GM21825 (cell line): ENCODE data around the gene PAH.

Experiments
- ATAC-seq: cut with Tn5 transposase; IDR thresholded peaks from one replicate; pipeline ENCODE4 v1.9.1; 2021; ENCODE audit warnings: mild to moderate bottlenecking, moderate library complexity; ENCODE audit not compliant: unreplicated experiment

The PAH gene

DNA sequence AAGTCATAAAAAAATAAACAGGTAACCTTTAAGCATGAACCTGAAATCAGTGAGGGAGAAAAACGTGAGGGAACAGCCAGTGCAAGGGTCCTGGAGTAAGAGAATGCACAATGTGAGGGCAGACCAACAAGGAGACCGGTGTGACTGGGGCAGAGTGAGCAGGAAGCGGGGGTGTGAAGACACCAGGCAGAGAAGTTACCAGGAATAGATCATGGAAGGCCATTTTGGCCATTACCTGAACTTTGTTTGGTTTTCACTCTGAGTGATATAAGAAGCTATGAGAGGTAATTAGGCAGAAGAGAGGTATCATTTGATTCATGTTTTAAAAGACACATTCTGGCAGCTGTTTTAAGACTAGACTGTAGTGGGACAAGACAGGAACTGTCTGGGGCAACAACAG is 15.0 kb downstream of the PAH start:
- no peak for ATAC-seq

DNA sequence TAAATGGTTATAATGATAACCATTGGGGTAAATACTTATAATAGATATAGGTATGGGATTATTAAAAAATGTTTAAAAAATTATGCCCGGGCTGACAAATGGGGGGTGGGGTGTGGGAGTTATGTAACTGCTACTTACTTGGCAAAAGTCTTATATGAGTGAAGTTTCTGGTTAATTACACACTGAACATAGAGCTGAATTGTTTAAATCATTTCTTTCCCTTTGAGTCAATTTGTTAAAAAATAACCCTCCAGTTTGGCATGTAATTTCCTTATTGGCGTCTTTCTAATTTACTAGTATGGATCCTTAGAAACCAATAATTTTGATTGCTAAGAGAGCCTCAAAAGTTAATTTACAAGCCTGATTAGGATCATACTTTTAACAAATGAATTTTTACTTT is 16.7 kb downstream of the PAH start:
- ATAC-seq: no peak

DNA sequence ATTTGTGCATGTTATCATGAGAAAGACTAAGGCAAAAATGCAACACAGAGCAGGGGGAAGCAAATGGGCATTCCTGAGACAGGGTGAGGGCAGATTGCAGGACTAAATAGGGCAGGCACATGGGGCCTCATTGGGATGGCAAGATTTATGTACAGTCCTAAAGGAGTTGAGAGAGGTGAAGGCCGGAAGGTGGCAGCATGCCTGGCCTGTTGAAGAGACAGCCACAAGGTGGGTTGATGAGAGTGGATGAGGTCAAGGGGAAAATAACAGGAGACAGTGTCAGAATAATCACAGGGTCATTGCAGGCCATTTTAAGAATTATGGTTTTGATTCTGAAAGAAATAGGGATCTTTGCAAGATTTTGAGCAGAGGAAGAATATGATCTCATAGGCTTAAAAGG is 21.0 kb downstream of the PAH start:
- no peak for ATAC-seq

DNA sequence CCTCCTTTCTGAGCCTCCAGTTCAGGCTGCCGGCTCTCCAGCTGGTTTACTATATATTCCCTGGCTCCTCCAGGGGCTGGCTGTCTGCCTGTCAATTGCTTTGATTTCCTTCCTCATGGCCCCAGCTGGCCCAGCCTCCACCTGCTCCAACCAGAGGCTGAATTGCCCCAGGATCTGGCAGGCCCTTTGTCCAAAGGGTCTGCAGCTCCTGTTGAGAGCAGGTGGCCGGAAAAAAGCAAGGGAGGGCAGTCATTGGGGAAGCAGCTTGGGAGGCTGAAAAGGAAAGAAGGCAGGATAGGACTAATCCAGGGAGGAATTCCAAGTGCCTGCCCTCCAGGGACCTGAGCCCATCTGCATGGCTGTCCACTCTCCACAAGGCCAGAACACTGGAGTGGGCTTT is 25.3 kb downstream of the PAH start:
- ATAC-seq: no peak

DNA sequence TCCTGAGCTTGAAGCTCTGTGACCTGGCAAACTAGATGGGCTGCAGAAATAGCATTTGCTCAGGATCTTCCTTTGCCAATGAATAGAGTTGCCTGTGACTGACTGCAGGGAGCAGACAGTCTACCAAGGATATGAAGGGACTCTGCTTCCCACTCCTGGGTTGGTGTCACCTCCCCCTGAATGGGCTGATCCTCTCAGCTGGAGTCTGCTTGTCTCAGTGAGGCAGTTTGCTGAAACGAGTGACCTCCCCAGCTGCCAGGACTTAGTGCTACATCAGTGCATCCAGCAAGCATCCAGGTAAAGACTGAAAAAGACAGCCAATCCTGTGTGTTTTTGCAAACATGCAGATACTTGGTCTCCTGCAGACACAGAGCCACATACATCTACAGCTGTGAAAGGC is 28.5 kb downstream of the PAH start:
- no peak for ATAC-seq

DNA sequence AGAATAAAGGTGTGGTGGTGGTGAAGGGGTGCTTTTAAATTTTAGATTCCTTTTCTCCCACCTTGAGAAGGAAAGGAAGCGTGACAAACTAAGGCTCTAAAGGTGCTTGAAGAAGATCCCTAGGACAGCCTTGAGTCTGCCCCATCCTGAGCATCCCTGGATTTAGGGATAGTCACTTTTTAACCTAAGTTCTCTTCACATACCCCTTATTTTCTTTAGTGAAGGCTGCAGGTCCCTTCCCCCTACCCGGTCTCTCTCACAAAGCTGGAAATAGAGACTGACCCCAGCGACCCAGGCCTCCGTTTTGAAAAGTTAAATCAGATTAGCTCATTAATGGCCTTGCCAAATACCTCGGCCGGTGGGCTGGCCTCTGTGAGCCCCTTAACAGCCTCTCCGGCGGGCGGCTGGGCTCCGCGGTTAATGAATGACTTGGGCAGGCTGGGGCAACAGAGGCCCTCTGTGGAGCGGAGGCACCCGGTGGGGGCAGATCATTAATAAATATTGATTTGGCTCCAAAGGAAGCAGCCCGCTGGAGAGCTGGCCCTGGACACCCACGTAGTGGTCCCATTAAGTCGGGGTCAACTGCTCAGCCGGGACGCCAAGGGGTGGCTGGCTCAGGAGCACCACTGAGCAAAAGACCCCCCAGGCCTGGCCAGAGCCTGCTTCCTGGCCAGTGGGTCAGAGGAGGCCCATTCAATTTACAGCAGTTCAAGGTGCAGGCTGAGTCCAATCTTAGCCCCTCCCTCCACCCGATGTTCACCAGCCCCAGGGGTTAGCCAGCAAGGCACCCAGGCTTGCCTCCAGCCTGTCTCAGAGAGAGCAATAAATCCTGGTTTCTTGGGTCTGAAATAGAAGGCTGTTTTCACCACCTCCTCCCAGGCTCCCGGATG is 31.8 kb downstream of the PAH start:
- no peak for ATAC-seq

DNA sequence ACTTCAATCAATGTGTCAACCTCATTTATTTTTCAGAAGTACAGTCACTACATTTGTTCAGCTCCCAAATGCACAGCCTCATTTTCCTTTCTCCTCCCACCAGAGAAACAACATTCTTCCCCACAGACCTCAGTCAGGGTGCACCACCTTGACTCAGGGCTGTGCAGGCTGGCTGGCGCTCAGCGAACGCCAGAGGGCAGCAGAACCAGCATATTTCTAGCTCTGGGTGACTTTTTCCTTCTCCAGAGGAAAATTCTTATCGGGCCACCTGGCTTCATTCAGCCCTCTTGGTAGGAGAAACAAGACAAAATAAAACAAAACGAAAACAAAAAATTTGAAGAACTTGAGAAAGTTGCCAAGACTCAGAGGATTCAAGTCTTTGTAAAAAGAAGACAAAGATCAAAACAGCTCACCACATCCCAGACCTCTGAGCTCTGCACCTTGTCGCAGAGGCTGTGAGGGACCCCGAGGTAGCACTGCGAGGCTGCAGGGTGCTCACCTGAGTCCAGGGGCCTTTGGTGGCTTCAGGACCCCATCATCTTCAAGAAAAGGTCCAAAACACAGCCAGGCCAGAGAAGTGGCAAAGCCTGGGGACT is 33.7 kb downstream of the PAH start:
- ATAC-seq: no peak

DNA sequence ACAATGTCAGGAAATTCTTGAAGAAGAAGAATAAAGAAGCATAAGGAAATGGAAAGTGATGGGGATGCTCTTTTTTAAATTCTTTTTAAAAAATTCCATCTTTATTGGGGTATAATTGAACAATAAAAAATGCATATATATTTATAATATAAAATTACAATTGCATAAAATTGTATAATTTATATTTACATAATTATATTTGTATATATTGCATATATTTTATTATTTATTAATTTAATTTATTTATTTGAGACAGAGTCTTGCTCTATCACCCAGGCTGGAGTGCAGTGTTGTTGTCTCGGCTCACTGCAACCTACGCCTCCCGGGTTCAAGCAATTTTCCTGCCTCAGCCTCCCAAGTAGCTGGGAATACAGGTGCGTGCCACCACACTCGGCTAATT is 36.3 kb downstream of the PAH start:
- ATAC-seq: no peak

DNA sequence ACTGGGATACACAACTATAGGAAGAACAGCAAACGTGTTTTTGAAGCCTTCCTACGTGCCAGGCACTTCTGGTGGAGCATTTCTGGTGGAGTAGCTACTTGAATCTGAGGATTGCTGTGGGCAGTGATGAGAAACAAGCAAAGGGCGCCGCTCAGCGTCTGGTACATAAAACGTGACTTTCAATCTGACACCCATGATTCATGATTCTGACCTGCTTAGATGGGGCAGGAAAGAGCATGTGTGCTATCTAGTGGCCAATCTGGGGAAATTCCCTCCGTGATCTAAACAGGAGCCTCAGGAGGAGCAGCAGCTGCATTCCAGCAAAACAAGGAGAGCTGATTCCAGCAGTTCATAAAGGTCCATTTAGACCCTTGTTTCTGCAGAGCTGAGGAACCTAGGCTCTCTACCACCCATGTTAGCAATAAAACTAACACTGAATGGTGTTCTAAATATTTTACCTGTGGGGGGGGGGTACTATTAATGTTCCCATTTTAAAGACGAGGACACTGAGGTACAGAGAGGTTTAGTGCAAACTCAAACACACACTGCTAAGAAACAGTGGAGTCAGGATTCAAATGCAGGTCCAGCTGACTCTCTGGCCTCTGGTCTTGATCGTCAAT is 37.8 kb downstream of the PAH start:
- ATAC-seq: peak; percentile 86

DNA sequence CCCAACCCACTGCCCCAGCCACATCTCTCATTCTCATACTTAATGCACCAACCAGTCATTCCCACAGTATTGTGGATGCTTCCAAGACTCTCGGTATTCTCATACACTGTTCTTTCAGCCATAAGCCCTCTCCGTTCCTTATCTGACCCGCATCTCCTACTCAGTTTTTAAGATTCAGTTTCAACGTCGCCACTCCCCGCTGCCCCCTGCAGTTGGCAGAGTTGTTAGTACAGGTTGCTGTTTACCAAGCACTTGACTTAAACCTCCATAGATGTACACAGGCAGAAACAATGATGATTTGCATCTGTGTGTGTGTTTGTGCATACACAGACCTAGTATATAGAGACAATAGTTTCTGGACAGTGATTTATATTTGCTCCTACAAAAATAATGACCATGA is 40.2 kb downstream of the PAH start:
- ATAC-seq: no peak

DNA sequence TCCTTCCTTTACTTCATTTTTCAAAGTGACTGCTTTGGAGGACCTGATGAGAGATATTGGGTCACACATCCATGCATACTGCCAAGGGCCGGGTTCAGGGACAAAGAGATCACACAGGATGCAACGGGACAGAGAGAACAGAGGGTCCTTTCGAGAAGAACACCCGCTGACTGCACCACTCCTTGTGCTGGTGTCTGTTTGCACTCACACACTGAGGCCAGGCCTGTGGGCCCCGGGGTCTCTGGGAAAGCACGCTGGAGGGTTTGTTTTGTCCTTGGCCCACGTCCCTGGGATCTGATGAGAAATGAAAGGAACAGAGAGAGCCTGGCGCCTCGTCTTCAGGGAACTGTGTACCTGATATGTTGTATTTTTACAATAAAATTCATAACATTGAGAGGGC is 42.2 kb downstream of the PAH start:
- no peak for ATAC-seq

DNA sequence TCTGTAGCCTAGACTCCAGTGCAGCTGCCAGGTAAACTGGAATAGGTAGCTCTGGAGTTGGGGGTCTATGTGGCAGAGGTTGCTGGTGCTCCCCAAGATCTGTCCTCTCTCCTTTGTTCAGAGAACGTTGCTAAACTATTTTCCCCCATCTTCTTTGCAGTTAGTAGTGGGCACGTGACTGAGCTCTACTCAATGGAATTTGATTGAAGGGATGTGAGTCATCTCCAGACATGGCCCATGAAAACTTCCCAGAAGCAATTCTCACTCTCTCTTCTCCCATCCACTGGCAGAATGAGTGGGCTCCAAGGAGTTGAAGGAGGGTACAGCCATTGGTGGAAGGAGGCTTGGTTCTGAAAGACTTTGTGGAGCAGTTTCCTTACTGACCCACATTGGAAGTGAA is 44.0 kb downstream of the PAH start:
- no peak for ATAC-seq

DNA sequence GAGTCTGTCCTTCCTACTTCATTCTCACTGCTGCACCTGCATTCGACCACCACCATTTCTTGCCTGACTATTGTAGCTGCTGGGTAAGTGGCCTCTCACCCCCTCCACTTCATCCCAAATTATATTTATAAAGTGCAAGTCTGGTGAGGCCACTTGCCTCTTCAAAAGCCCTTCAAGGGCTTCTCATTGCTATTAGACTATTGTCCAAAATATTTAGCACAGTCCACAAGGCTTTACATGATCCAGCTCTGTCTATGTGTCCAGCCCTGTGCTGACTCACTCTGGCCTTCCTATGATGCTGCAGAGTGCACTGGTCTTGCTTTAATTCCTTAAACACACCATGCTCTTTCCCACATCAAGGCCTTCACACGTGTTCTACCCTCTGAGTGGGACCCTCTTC is 46.0 kb downstream of the PAH start:
- ATAC-seq: no peak

DNA sequence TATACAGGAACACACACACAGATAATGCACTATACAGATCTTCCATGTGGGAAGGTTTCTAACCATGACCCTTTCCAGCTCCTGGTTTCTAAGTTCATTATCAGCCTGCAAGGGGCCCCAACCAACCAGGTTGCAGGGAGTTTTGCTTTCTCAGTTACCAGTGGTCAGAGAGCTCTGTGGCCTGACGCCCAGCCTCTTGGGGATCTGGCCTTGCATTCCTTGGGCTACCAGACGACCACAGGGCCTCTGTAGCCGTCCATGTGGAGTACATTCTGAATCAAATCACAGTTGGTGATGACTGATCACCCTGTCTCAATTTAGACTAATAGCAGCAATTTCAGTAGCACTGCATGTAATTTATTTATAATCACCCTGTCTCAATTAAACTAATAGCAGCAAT is 47.5 kb downstream of the PAH start:
- ATAC-seq: no peak

DNA sequence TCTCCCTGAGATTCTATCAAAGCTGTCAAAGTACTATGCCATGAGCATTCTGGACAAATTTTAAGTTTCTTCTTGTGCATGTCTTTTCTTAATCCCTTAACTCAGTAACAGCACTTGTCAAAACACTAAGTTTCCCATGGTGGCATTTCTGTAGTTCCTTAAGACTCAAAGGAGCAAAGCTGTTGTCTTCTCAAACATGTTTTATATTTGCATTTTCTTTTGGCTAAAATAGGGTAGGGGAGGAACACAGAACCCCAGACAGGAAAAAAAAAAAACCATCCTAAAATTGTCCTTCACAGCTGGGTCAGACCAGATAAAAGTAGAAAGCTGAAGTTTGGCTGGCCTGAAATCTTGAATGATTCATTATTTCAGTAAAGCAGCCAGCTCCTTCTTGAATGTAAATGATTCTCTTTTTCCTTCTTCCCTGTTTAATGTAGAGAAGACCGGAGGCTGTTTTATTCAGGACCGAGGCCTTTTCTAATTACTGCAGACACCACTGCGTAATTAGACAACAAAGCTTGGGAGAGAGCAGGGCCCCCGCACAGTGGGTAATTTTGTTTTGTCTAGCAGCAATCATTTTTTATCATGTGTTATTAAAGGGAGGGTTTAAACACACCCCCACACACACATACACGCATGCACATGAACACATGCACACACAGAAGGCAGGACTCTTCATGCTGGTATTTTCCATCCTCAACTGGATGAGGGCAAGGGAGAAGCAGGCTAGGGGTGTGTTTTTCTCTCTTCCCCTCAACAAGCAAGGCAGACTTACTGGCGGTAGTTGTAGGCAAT is 51.0 kb downstream of the PAH start:
- no peak for ATAC-seq

DNA sequence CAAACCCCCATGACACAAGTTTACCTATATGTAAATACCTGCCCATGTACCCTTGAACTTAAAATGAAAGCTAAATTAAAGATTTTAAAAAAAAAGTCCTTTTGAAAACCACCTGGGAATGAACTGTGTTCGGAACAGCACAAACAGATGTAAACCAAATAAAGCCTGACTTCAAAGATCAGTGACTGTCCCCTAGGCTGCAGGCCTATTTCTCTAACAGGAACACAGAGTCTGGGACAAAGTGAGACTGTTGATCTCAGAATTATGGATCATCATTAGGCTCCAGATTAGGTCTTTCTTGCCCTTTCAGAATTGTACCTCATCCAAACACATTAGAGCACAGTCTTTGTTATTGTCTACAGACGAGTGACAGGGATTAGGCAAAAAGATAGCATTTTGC is 54.6 kb downstream of the PAH start:
- ATAC-seq: no peak

DNA sequence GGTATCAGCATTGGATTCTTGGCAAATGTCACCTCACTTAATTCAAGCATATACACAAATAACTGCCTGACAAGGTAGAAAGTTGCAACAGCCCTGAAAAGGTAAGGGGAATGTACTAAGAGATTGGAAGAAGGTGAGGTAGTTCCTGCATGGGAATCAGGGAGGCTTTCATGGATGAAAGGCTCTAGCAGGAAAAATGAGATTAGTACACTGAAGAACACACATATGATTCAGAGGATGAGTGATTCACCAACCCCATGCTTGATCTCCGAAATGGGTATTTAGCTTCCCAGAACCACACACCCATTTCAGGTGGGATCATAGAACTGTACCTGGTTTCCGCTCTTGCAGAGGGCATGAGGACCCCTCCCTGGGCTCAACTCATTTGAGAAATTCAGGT is 65.8 kb downstream of the PAH start:
- no peak for ATAC-seq

DNA sequence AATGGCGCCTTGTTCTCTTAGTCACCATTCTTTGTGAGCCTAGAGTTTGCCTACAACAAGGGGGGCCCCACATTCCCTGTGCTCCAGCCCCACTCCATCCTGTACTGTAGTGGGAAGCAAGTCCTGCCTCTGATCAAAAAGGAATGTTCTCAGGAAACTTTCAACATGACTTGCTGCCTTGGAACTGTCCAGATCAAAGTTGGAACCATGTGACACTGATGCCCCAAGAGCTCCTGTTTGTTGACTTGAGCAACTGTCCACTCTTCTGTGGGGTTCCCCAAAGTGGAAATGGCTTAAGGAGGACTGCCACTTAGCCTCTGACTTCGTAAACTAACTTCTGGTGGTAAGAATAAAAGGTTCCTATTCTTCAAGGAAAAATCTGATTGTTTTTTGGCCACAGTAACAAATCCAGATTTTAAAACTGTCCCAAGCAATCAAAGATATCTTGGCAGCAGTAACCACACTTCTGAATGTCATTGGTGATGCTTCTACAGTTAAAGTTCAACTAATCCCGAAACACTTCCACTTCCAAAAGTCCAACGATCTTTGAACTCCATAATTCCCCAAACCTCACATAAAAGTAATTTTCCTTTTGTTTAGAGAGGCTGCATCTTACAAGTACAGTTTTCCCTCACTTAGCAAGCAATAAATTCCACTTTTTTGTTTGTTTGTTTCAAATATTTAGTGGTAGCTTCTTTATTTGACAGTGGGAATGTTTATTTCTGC is 67.2 kb downstream of the PAH start:
- no peak for ATAC-seq

DNA sequence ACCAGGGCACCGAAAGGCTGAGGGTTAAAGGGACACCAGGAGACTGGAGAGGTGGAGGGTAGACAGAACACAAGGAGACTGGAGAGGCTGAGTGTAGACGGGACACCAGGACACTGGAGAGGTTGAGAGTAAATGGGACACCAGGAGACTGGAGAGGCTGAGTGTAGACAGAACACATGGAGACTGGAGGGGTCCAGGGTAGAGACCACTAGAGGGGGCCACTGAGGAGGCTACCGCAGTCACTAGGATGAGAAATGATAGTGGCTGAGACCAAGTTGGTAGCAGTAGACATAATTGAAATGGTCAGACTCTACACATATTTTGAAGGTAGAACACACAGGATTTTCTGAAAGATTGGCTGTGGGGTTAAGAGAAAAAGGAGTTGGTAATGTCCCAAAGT is 68.2 kb downstream of the PAH start:
- no peak for ATAC-seq

DNA sequence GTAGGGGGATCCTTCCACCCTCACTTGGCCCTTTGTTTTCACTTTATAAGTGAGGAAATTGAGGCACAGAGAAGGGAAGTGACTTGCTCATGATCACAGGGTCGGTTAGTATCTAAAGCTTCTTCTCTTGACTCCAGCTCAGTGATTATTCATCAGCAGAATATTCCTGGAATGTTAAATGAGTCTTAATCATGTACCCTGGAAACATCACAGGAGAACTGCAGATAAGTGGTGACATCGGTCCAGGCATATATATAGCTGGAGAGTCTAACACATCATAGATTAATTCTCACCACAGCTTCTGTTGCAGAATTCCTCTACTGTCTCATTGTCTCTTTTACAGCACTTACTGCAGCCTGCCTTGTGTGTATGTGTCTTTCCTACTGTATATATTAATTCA is 69.9 kb downstream of the PAH start:
- no peak for ATAC-seq
